Lung (tissue), 12 donors: ENCODE data around the gene BCAS3. TPM values are rescaled to one million over a fixed set of nuclear protein-coding genes. Genes with fewer than 3 reads are reported as not detected.

Source experiments
- ATAC-seq: fragments of 200-7000 bp; cut with Tn5 transposase; one replicate; pipeline ENCODE4 v1.9.1; 2020; ENCODE audit warnings: moderate number of reproducible peaks; ENCODE audit not compliant: insufficient read depth, low FRiP score
- DNase-seq, 3 donors: peaks; one replicate each; pipeline ENCODE4 v3.0.0-alpha.2; 2013 to 2017
- H3K27ac ChIP-seq, 2 donors: one replicate each; pipeline ENCODE4 v1.5.1; 2013; ENCODE audit warnings: mild to moderate bottlenecking in 2 of 2, moderate library complexity in 2 of 2, control low read depth in 1 of 2, inconsistent platforms in 1 of 2, low read depth in 1 of 2, low read length in 1 of 2
- H3K27me3 ChIP-seq, 3 donors: one replicate each; pipeline ENCODE4 v1.5.1; 2013; ENCODE audit warnings: low read length in 2 of 3; ENCODE audit not compliant: control insufficient read depth in 3 of 3, insufficient read depth in 3 of 3
- H3K36me3 ChIP-seq, 4 donors: one replicate each; pipeline ENCODE4 v1.5.1; 2013; ENCODE audit warnings: low read length in 4 of 4, mild to moderate bottlenecking in 1 of 4, moderate library complexity in 1 of 4; ENCODE audit not compliant: control insufficient read depth in 4 of 4, insufficient read depth in 4 of 4
- H3K4me1 ChIP-seq, 5 donors: one replicate each; pipeline ENCODE4 v1.5.1; 2013; ENCODE audit warnings: low read length in 5 of 5, mild to moderate bottlenecking in 2 of 5, moderate library complexity in 1 of 5; ENCODE audit not compliant: control insufficient read depth in 5 of 5, insufficient read depth in 5 of 5
- H3K4me3 ChIP-seq: one replicate; pipeline ENCODE4 v1.5.1; 2013; ENCODE audit warnings: mild to moderate bottlenecking, control low read depth, moderate library complexity
- H3K9ac ChIP-seq, 2 donors: one replicate each; pipeline ENCODE4 v1.5.1; 2013; ENCODE audit warnings: low read length in 2 of 2, control low read depth in 1 of 2; ENCODE audit not compliant: insufficient read depth in 1 of 2
- H3K9me3 ChIP-seq, 4 donors: one replicate each; pipeline ENCODE4 v1.5.1; 2013; ENCODE audit warnings: low read length in 3 of 4, mild to moderate bottlenecking in 1 of 4, moderate library complexity in 1 of 4; ENCODE audit not compliant: control insufficient read depth in 4 of 4, insufficient read depth in 3 of 4
- WGBS, 2 donors: extraction: QIAGEN DNeasy Blood & Tissue Kit; methylation state at CpG; one replicate each; pipeline ENCODE4 v1.1.7; 2013; 5-methylcytosine and 5-hydroxymethylcytosine counted together
- polyA plus RNA-seq, 2 donors: library from polyadenylated mRNA; stranded (reverse); fragments of 200-250 nt; gene quantifications; one replicate each; pipeline ENCODE4 v1.2.1, GENCODE V29; 2013
- total RNA-seq, 2 donors: library from RNA; depleted of rRNA in 1 of 2; stranded (reverse); fragments of >200 nt in 1 of 2; gene quantifications; one replicate each; pipeline ENCODE4 v1.2.1, GENCODE V29; 2014 to 2021
- TF ChIP-seq, protein P1 (sequence below): IDR thresholded peaks from 2 replicates; pipeline ENCODE4 v1.5.1; 2012; ENCODE audit warnings: mild to moderate bottlenecking; ENCODE audit errors: control extremely low read depth, extremely low read depth
- donor health status: control.
- donor health status: control.
- donor health status: Bipolar disorder and iron deficiency.
- donor health status: healthy.
- donor health status: DM: yes; HTN: yes; CAD: no.

Gene BCAS3
- total and polyA plus RNA-seq, 4 donors, result 4.0 to 101 (median 20.3) TPM

DNA sequence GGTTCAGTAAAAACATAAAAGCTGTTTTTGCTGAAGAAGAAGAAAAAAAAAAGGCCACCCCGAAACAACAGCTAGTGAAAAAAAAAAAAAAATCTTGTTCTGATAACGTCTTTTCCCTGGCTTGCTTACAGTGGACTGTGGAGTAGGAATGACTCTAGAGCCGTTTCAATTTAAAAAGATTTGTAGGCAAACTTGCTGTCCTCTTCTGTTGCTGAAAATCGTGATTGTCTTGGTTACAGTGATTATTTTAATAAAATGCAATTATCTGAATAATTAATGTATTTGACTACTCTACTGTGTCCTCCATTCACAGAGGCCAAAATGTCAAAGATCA, 531.4 kb downstream of the BCAS3 start:
- no peak for ATAC-seq
- H3K4me3 ChIP-seq, result no peak overlapping the region
- H3K27me3 ChIP-seq, result no peaks in the 10 kb centered on the region
- peaks cover 2 to 70% (median 32%) of the 10 kb centered on the region in 5 donors for H3K4me1 ChIP-seq
- no peaks in the 10 kb centered on the region for H3K9me3 ChIP-seq
- 31 to 61% methylated on average over 4 of the region's 4 CpGs for WGBS, 2 donors
- no peaks in the 10 kb centered on the region for H3K36me3 ChIP-seq
- no peak for DNase-seq
- TF ChIP-seq, protein P1, sequence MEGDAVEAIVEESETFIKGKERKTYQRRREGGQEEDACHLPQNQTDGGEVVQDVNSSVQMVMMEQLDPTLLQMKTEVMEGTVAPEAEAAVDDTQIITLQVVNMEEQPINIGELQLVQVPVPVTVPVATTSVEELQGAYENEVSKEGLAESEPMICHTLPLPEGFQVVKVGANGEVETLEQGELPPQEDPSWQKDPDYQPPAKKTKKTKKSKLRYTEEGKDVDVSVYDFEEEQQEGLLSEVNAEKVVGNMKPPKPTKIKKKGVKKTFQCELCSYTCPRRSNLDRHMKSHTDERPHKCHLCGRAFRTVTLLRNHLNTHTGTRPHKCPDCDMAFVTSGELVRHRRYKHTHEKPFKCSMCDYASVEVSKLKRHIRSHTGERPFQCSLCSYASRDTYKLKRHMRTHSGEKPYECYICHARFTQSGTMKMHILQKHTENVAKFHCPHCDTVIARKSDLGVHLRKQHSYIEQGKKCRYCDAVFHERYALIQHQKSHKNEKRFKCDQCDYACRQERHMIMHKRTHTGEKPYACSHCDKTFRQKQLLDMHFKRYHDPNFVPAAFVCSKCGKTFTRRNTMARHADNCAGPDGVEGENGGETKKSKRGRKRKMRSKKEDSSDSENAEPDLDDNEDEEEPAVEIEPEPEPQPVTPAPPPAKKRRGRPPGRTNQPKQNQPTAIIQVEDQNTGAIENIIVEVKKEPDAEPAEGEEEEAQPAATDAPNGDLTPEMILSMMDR, result no peak
- peak overlapping the region in 1 of 2 donors; percentile 53 for H3K27ac ChIP-seq
- H3K9ac ChIP-seq, result no peak overlapping the region

DNA sequence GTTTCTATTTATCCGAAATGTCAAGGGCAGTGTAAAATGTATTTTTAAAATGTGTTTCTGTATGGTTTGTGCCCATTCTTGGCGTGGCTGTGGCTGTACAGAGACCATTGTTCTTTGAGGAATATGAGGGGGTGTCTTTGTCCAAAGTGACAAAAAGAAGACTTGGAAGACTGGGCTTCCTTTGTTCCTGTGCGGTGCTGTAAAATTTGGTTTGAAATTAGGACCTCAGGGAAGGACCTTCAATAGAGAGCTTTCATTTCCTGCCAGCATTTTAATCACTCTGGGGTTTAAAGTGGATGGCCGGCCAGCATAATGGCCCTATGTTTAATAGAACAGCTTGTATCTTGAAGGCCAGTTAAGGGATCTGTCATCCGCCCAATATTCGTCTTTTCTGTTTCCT, 531.9 kb downstream of the BCAS3 start:
- H3K27ac ChIP-seq, result peak overlapping the region; percentile 46 to 53
- DNase-seq, result peak; percentile 43 to 90 (median 83)
- ATAC-seq, result no peak
- peaks cover 2 to 66% (median 32%) of the 10 kb centered on the region in 5 donors for H3K4me1 ChIP-seq
- H3K36me3 ChIP-seq, result no peaks in the 10 kb centered on the region
- H3K4me3 ChIP-seq, result no peak overlapping the region
- H3K9me3 ChIP-seq, result no peaks in the 10 kb centered on the region
- H3K27me3 ChIP-seq, result no peaks in the 10 kb centered on the region
- WGBS, 2 donors, result 45 to 71% methylated on average over 6 of the region's 6 CpGs
- H3K9ac ChIP-seq, result peak overlapping the region in 1 of 2 donors; percentile 63
- TF ChIP-seq, protein P1, result no peak

DNA sequence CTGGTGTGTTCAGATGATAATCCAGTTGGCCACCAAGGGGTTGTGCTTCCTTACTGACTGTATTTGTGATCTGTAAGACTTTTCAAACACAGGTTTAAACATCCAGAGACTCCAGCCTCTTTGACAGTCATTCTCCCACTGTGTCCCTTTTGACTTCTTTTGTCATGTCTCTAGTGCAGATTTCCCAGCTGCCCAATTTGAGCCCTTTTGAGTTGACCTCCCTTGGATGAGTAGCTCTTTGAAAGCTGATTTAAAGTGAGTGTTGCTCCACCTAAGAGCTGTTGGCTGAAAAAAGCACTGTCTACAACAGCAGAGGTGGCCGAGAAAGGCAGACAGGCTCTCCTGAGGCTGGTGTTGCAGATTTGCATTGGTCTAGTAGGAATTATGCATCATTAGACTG, 533.6 kb downstream of the BCAS3 start:
- DNase-seq, result no peak
- 95 to 96% methylated on average over 1 of the region's 1 CpG for WGBS, 2 donors
- no peaks in the 10 kb centered on the region for H3K36me3 ChIP-seq

More for the DNA sequence above, 533.6 kb downstream of the BCAS3 start:
- TF ChIP-seq, protein P1, result no peak
- Histone ChIP-seq H3K27me3 (no peaks in the 10 kb centered on the region), H3K4me1 (peaks cover 0 to 49% (median 19%) of the 10 kb centered on the region in 5 donors), H3K9ac (no peak overlapping the region), H3K9me3 (no peaks in the 10 kb centered on the region), H3K4me3 (no peak overlapping the region), H3K27ac (no peak overlapping the region)
- no peak for ATAC-seq
